DOHH2 (cell line): Measurements from ENCODE around the gene WDR87.

Experiments
- EZH2phosphoT487 ChIP-seq: fragments of 200-600 bp; sonication (generic); IDR thresholded peaks from 2 replicates; pipeline ENCODE4 v1.6.1; 2017; ENCODE audit warnings: borderline replicate concordance, mild to moderate bottlenecking, antibody characterized with exemption, low read length, moderate library complexity, mixed read lengths
- TF ChIP-seq, protein P1 (sequence below): fragments of 200-600 bp; sonication (generic); IDR thresholded peaks from one replicate; pipeline ENCODE4 v1.5.1; 2014; ENCODE audit warnings: antibody characterized with exemption, mild to moderate bottlenecking, low read depth, low read length; ENCODE audit not compliant: poor library complexity, severe bottlenecking

DNA sequence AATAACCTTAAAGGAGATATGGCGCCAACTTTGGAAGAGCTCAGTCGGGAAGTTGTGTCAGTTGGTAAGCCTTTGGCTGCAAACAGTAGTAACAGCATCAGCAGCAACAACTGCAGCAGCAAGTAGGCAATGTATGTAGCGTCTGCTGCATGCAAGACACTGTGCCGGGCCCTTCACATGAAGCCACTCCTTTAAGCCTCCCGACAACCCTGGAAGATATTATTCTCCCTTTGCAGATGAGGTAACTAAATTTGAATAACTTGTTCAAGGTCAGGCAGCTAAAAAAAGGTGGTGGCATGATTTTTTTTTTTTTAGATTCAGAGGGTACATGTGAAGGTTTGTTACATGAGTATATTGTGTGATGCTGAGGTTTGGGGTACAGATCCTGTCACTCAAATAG, 20.3 kb upstream of the WDR87 start:
- TF ChIP-seq, protein P1, sequence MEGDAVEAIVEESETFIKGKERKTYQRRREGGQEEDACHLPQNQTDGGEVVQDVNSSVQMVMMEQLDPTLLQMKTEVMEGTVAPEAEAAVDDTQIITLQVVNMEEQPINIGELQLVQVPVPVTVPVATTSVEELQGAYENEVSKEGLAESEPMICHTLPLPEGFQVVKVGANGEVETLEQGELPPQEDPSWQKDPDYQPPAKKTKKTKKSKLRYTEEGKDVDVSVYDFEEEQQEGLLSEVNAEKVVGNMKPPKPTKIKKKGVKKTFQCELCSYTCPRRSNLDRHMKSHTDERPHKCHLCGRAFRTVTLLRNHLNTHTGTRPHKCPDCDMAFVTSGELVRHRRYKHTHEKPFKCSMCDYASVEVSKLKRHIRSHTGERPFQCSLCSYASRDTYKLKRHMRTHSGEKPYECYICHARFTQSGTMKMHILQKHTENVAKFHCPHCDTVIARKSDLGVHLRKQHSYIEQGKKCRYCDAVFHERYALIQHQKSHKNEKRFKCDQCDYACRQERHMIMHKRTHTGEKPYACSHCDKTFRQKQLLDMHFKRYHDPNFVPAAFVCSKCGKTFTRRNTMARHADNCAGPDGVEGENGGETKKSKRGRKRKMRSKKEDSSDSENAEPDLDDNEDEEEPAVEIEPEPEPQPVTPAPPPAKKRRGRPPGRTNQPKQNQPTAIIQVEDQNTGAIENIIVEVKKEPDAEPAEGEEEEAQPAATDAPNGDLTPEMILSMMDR: no peak
- TF ChIP-seq EZH2phosphoT487: no peak
